ENCODE results near the gene AKR1E2.

Gene AKR1E2

DNA sequence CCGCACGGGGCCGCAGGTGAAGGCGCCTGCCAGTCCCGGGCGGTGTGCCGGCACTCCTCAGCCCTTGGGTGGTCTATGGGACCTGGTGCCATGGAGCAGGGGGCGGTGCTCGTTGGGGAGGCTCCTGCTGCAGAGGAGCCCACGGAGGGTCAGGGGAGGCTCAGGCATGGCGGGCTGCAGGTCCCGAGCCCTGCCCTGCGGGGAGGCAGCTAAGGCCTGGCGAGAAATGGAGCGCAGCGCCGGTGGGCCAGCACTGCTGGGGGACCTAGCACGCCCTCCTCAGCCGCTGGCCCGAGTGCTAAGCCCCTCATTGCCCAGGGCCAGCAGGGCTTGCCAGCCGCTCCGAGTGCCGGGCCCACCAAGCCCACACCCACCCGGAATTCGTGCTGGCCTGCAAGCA lies 18.9 kb downstream of the AKR1E2 start:
- Histone ChIP-seq H3K9me3 (ENCODE audit: control insufficient read depth, insufficient read depth, low read depth, low read length) (no peaks in the 10 kb centered on the region), H3K36me3 (ENCODE audit: control insufficient read depth in 2 of 2, insufficient read depth in 1 of 2, low read length in 2 of 2) (no peaks in the 10 kb centered on the region), H3K4me3 (ENCODE audit: low read depth, low read length) (no peak overlapping the region), H3K4me1 (ENCODE audit: control insufficient read depth, insufficient read depth, low read length) (no peaks in the 10 kb centered on the region), H3K27ac (ENCODE audit: extremely low read depth, low read depth, low read length) (no peak overlapping the region)
- POLR2A ChIA-PET = no interaction called here
- TF ChIP-seq ZNF24 (tag by site-specific recombination; IDR thresholded peaks at IDR 0.05) (no peak), ZNF670 (tag by site-specific recombination; IDR thresholded peaks at IDR 0.05; ENCODE audit: low read depth) (no peak), MEIS1 (CRISPR knock-in tag; IDR thresholded peaks at IDR 0.05; ENCODE audit: borderline replicate concordance) (no peak), PRDM4 (tag by site-specific recombination; IDR thresholded peaks at IDR 0.05) (no peak), ZNF133 (tag by site-specific recombination; IDR thresholded peaks at IDR 0.05) (no peak), ZNF677 (tag by site-specific recombination; IDR thresholded peaks at IDR 0.05) (no peak), KLF10 (tag by site-specific recombination; IDR thresholded peaks at IDR 0.05) (no peak), GFI1B (tag by site-specific recombination; IDR thresholded peaks at IDR 0.05) (no peak), GLIS1 (tag by site-specific recombination; IDR thresholded peaks at IDR 0.05) (no peak), BCL11B (tag by site-specific recombination; IDR thresholded peaks at IDR 0.05; ENCODE audit: low read depth) (no peak), YY2 (tag by site-specific recombination; IDR thresholded peaks at IDR 0.05) (no peak), ZNF692 (tag by site-specific recombination; IDR thresholded peaks at IDR 0.05) (no peak), ZNF416 (tag by site-specific recombination; IDR thresholded peaks at IDR 0.05) (no peak), ZNF660 (tag by site-specific recombination; IDR thresholded peaks at IDR 0.05) (no peak), ZXDB (tag by site-specific recombination; IDR thresholded peaks at IDR 0.05) (no peak), ZNF600 (tag by site-specific recombination; IDR thresholded peaks at IDR 0.05) (no peak), ZNF426 (tag by site-specific recombination; IDR thresholded peaks at IDR 0.05) (no peak)
- TF ChIP-seq, protein P1, sequence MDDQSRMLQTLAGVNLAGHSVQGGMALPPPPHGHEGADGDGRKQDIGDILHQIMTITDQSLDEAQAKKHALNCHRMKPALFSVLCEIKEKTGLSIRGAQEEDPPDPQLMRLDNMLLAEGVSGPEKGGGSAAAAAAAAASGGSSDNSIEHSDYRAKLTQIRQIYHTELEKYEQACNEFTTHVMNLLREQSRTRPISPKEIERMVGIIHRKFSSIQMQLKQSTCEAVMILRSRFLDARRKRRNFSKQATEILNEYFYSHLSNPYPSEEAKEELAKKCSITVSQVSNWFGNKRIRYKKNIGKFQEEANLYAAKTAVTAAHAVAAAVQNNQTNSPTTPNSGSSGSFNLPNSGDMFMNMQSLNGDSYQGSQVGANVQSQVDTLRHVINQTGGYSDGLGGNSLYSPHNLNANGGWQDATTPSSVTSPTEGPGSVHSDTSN (CRISPR knock-in tag; IDR thresholded peaks at IDR 0.05) = no peak
- TF ChIP-seq, protein P2, sequence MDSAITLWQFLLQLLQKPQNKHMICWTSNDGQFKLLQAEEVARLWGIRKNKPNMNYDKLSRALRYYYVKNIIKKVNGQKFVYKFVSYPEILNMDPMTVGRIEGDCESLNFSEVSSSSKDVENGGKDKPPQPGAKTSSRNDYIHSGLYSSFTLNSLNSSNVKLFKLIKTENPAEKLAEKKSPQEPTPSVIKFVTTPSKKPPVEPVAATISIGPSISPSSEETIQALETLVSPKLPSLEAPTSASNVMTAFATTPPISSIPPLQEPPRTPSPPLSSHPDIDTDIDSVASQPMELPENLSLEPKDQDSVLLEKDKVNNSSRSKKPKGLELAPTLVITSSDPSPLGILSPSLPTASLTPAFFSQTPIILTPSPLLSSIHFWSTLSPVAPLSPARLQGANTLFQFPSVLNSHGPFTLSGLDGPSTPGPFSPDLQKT (IDR thresholded peaks at IDR 0.05; ENCODE audit: borderline replicate concordance, low read depth, low read length) = no peak
- CTCF ChIA-PET = no interaction called here

DNA sequence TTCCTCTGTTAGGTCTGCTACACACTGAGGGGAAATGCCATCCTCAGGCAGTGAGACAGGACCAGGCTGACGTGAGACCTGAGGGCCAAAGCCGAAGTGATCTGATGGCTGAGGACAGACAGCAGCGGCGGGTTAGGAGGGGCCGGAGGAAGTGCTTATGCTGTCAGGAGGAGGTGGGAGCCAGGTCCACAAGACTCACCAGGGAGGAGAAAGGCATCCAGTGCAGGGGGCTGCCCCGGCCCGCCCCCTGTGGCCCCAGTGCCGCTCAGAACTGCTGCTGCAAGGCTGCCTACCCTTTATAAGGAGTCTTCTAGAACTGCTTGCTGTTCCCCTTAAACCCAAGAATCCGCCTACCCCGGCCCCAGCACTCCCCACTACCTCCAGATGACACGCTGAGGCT lies 19.8 kb downstream of the AKR1E2 start:
- ChIA-PET CTCF (interaction anchor here (0.6 to 0.7 kb wide), 2 partner anchors 23 to 1501 kb away, joined by 3 read pairs; no protein-coding TSS in a partner anchor), POLR2A (no interaction called here)
- Histone ChIP-seq H3K9me3 (ENCODE audit: control insufficient read depth, insufficient read depth, low read depth, low read length) (no peaks in the 10 kb centered on the region), H3K4me1 (ENCODE audit: control insufficient read depth, insufficient read depth, low read length) (no peaks in the 10 kb centered on the region), H3K36me3 (ENCODE audit: control insufficient read depth in 2 of 2, insufficient read depth in 1 of 2, low read length in 2 of 2) (no peaks in the 10 kb centered on the region), H3K27ac (ENCODE audit: extremely low read depth, low read depth, low read length) (no peak overlapping the region), H3K4me3 (ENCODE audit: low read depth, low read length) (no peak overlapping the region)
- no peak for TF ChIP-seq BCL11A (tag by site-specific recombination; IDR thresholded peaks at IDR 0.05; ENCODE audit: low read depth)
- no peak for TF ChIP-seq ZBTB17 (tag by site-specific recombination; IDR thresholded peaks at IDR 0.05)
- no peak for TF ChIP-seq GLI4 (tag by site-specific recombination; IDR thresholded peaks at IDR 0.05)

Data from HEK293 (cell line).